K562 (cell line): ENCODE data around the gene ZSWIM1. TPM values are rescaled to one million over a fixed set of nuclear protein-coding genes. Genes with fewer than 3 reads are reported as not detected.

Experiments
- ATAC-seq: fragments of 200-7000 bp; cut with Tn5 transposase; 3 replicates; pipeline ENCODE4 v1.9.1; 2020; ENCODE audit warnings: moderate library complexity
- BruUV-seq: library from RNA; stranded (reverse); fragments of 400-500 nt; replicated peaks from 2 replicates; lab custom pipeline; 2021; lab: Mats Ljungman, UMichigan
- CTCF ChIA-PET: fragments of 300-600 bp; formaldehyde crosslinking; extraction: SDS; loops from one replicate; lab custom pipeline; 2021; ENCODE audit warnings: low intra/inter-chr PET ratio; lab: Yijun Ruan, JAX
- POLR2A ChIA-PET: fragments of 300-600, 350-650 bp; sonication (Branson Sonifier 250); formaldehyde crosslinking; extraction: SDS; loops from one replicate; lab custom pipeline; 2021; ENCODE audit warnings: antibody characterized with exemption, inconsistent platforms; lab: Yijun Ruan, JAX
- DNase-seq, 4 experiments: peaks; one replicate each; pipeline versions ENCODE4 v3.0.0 to v3.0.0-alpha.2; 2011 to 2018; ENCODE audit warnings: low spot score in 3 of 4, mixed read lengths in 3 of 4; ENCODE audit errors: extremely low read depth in 1 of 4
- FAIRE-seq: peaks from 2 replicates; lab custom pipeline; 2011; peaks lifted over from hg19 to GRCh38; lab: Jason Lieb, UNC
- H2AFZ ChIP-seq: 2 replicates; pipeline ENCODE4 v1.6.0; 2011; ENCODE audit warnings: low read depth, low read length, control low read depth, inconsistent platforms
- H3K27ac ChIP-seq: fragments of 200-600 bp; 3 replicates; pipeline ENCODE4 v1.8.0; 2011; ENCODE audit warnings: low read depth, mild to moderate bottlenecking, control low read depth, inconsistent platforms, low read length, moderate library complexity, mixed read lengths; ENCODE audit errors: extremely low read depth
- H3K27me3 ChIP-seq, 2 experiments: fragments of 300-600 bp in 1 of 2; 2 replicates in 1 of 2; 3 replicates in 1 of 2; pipeline versions ENCODE4 v1.6.0 to v1.8.0; 2011; ENCODE audit warnings: inconsistent platforms in 2 of 2, low read length in 2 of 2, mild to moderate bottlenecking in 1 of 2, mixed read lengths in 1 of 2, moderate library complexity in 1 of 2; ENCODE audit not compliant: control insufficient read depth in 2 of 2, insufficient read depth in 2 of 2
- H3K36me3 ChIP-seq: fragments of 300-600 bp; 3 replicates; pipeline ENCODE4 v1.8.0; 2011; ENCODE audit warnings: mild to moderate bottlenecking, low read length, inconsistent platforms; ENCODE audit not compliant: control insufficient read depth, insufficient read depth
- H3K4me1 ChIP-seq, 2 experiments: fragments of 200-600 bp in 1 of 2; replicated peaks in 1 of 2; 2 replicates in 1 of 2; 3 replicates in 1 of 2; pipeline versions ENCODE4 v1.5.1 to v1.8.0; 2011; ENCODE audit warnings: inconsistent platforms in 2 of 2, low read length in 2 of 2, mild to moderate bottlenecking in 1 of 2, mixed read lengths in 1 of 2, moderate library complexity in 1 of 2; ENCODE audit not compliant: control insufficient read depth in 2 of 2, insufficient read depth in 2 of 2
- H3K4me2 ChIP-seq: 2 replicates; pipeline ENCODE4 v1.6.1; 2011; ENCODE audit warnings: low read length, control low read depth, inconsistent platforms, mixed read lengths; ENCODE audit not compliant: insufficient read depth
- H3K4me3 ChIP-seq: fragments of 200-600 bp; sonication (generic), shearing (Covaris generic); 2 replicates; pipeline ENCODE4 v1.5.1; 2016; ENCODE audit warnings: control low read depth, inconsistent platforms
- H3K79me2 ChIP-seq: fragments of 200-600 bp; 3 replicates; pipeline ENCODE4 v1.8.0; 2011; ENCODE audit warnings: low read length, inconsistent platforms; ENCODE audit not compliant: control insufficient read depth, insufficient read depth
- H3K9ac ChIP-seq, 2 experiments: 2 replicates each; pipeline versions ENCODE4 v1.6.0 to v1.6.1; 2011; ENCODE audit warnings: low read depth in 2 of 2, low read length in 2 of 2, control low read depth in 1 of 2, inconsistent platforms in 1 of 2, mild to moderate bottlenecking in 1 of 2, mixed read lengths in 1 of 2; ENCODE audit not compliant: insufficient read depth in 1 of 2
- H3K9me1 ChIP-seq: one replicate; pipeline ENCODE4 v1.6.0; 2011; ENCODE audit warnings: inconsistent platforms, mild to moderate bottlenecking, low read length, moderate library complexity; ENCODE audit not compliant: control insufficient read depth, insufficient read depth
- H3K9me3 ChIP-seq: replicated peaks from 2 replicates; pipeline ENCODE4 v1.5.1; 2011; ENCODE audit warnings: low read depth, low read length, inconsistent platforms; ENCODE audit not compliant: control insufficient read depth, insufficient read depth
- H4K20me1 ChIP-seq: replicated peaks from 2 replicates; pipeline ENCODE4 v1.6.1; 2011; ENCODE audit warnings: low read length, inconsistent platforms, mixed read lengths; ENCODE audit not compliant: control insufficient read depth, insufficient read depth
- MYC ChIP-seq, 2 experiments: fragments of 250-450 bp in 1 of 2; sonication (Bioruptor Pico) in 1 of 2; IDR thresholded peaks; 2 replicates each; pipeline versions ENCODE4 v1.5.1 to v1.6.1; 2012 to 2021; ENCODE audit warnings: low read depth in 2 of 2, borderline replicate concordance in 1 of 2, improper control_type of control experiment in 1 of 2, low read length in 1 of 2, mild to moderate bottlenecking in 1 of 2, moderate library complexity in 1 of 2
- NFIC ChIP-seq: fragments of 450-650 bp; IDR thresholded peaks from 2 replicates; pipeline ENCODE4 v1.6.1; 2017; ENCODE audit warnings: mild to moderate bottlenecking, inconsistent platforms
- ZBTB8A ChIP-seq: fragments of 450-650 bp; IDR thresholded peaks from 2 replicates; pipeline ENCODE4 v1.6.1; 2018; ENCODE audit warnings: mild to moderate bottlenecking, moderate library complexity; ENCODE audit not compliant: partially characterized antibody
- WGBS: fragments of 100-300 bp; shearing (Covaris generic); methylation state at CpG from one replicate; pipeline ENCODE4 v1.1.6; 2016; ENCODE audit warnings: low coverage, mixed read lengths; ENCODE audit not compliant: insufficient coverage; ENCODE audit errors: missing lambda C conversion rate; 5-methylcytosine and 5-hydroxymethylcytosine counted together
- in situ Hi-C: fragments of 300-500 bp; cut with MboI; formaldehyde crosslinking; loops from 4 replicates; pipeline ENCODE4 v1.15.0; 2018; ENCODE audit warnings: inconsistent platforms, mixed read lengths
- intact Hi-C: fragments of 100-400 bp; cut with micrococcal nuclease; formaldehyde crosslinking; loops from 2 replicates; pipeline ENCODE4 v1.14.2; 2022
- polyA plus RNA-seq, 8 experiments: library from polyadenylated mRNA; depleted of rRNA in 4 of 8; stranded (reverse) in 5 of 8; unstranded in 3 of 8; fragments of >200 nt; fragmentation: Nextera tagmentation in 2 of 8; fragmentation: Illumina TruSeq in 1 of 8; extraction: Ambion mirVana in 2 of 8; extraction: Trizol in 1 of 8; gene quantifications; 2 replicates each; pipeline versions ENCODE4 v1.2.1 to v1.2.3, GENCODE V29; 2011 to 2014; ENCODE audit warnings: inconsistent platforms in 1 of 8, missing spikeins in 1 of 8
- total RNA-seq, 7 experiments: library from RNA; depleted of rRNA in 6 of 7; stranded (reverse); fragments of >200 nt in 6 of 7; fragmentation: Illumina TruSeq in 2 of 7; extraction: Trizol in 2 of 7; gene quantifications; 2 replicates each; pipeline versions ENCODE4 v1.2.1 to v1.2.3, GENCODE V29; 2011 to 2021; ENCODE audit warnings: low replicate concordance in 1 of 7
- TF ChIP-seq, protein P1 (sequence below): IDR thresholded peaks from 2 replicates; pipeline ENCODE4 v1.6.1; 2011; ENCODE audit not compliant: insufficient read length; ENCODE audit errors: extremely low read depth

The ZSWIM1 gene
- total and polyA plus RNA-seq, 9 of the 15 experiments (the other 6 are each of a cell fraction or from before 2014, with no cell fraction given) = 2.5 to 15.6 (median 9.5) TPM

DNA sequence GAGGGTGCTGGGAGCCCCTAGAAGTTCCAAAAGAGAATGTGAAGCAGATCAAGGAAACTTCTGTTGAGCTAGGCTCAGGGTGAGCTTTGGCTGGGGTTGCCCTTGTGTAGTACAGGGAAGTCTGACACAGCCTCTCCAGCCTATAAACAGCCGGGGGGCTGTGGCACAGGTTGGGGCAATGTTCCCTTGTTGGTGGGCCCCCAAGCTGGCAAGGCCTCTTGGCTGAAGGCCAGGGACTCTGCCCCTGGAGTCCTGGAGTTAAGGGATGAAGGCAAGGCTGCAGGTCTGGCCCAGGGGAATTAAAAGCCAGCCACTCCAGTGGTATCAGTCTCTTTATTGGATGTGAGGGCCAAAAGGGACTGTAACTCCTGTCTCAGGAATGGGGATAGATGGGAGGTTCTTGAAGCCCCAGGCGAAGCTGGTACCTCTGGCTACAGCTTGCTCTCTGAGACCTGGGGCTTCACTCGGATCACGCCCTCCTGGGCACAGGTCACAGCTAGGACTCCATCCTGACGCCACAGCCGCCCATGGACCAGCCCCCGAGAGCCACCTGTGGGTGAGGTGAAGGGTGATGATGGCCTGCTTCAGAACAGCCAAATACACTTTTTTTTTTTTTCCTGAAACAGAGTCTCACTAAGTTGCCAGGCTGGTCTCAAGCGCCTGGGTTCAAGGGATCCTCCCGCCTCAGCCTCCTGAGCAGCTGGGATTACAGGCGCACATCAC is 39.5 kb upstream of the ZSWIM1 start (continued):
- TF ChIP-seq, protein P1, sequence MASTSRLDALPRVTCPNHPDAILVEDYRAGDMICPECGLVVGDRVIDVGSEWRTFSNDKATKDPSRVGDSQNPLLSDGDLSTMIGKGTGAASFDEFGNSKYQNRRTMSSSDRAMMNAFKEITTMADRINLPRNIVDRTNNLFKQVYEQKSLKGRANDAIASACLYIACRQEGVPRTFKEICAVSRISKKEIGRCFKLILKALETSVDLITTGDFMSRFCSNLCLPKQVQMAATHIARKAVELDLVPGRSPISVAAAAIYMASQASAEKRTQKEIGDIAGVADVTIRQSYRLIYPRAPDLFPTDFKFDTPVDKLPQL = no peak

DNA sequence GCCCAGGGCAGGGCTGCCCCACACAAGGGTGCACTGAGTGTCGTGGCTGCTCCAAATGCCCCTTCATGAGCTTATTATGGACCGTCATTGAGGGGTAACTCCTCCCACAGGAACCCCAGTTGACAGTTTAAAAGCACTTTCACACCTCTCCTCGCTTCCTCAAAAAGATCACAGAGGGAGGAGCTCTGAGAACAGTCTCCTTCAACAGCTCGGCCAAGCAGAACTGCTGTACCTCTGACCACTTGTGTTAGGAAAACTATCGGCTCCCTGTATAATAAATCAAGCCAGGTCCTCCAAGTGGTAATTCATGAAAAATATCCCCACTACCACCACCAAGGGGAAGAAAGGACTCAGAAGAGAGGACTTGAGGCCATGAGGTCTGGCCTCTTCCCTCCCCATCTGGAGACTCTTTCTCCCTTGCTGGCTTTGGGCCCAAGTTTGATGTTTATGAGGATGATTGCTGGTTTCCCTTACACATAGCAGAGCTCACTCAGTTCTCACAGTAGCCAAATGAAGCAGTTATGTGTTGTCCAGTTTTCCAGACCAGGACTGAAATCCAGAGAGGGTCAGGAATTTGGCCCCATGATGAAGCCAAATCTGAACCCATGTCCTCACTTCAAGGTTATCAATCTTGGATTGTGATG is 38.7 kb upstream of the ZSWIM1 start:
- POLR2A ChIA-PET = interaction anchor here (0.7 to 4.9 kb wide), 2 partner anchors 9 to 124 kb away, joined by 3 to 19 read pairs; no protein-coding TSS in a partner anchor

More for the DNA sequence above, 38.7 kb upstream of the ZSWIM1 start:
- Histone ChIP-seq H3K4me1 (peaks cover 0 to 11% of the 10 kb centered on the region in 2 experiments; a peak in 1 of 5 replicates), H3K27me3 (no peaks in the 10 kb centered on the region), H3K36me3 (peaks cover 31% of the 10 kb centered on the region; the same call in 2 of the 3 replicates), H4K20me1 (no peaks in the 10 kb centered on the region), H3K9me3 (no peaks in the 10 kb centered on the region), H3K27ac (no peak overlapping the region), H3K9ac (no peak overlapping the region), H3K4me2 (no peak overlapping the region), H3K9me1 (peaks cover 3% of the 10 kb centered on the region), H3K79me2 (no peaks in the 10 kb centered on the region), H2AFZ (no peak overlapping the region), H3K4me3 (no peak overlapping the region)
- no peak for FAIRE-seq
- no peak for DNase-seq
- in situ Hi-C loops = no loop called here
- TSS peak; percentile 29 for BruUV-seq
- no peak; the same call in 2 of the 3 replicates for ATAC-seq
- CTCF ChIA-PET = no interaction called here
- intact Hi-C loops = no loop called here
- TF ChIP-seq MYC (IDR thresholded peaks at IDR 0.05; ENCODE audit: low read depth, low read length) (no peak), MYC (CRISPR knock-in tag; IDR thresholded peaks at IDR 0.05; ENCODE audit: borderline replicate concordance, low read depth) (no peak), ZBTB8A (no peak), NFIC (peak; percentile 33)
- 45% methylated on average over 5 of the region's 5 CpGs for WGBS
